ENCODE results near the gene HLA-DPA1.
A peak's percentile ranks its signal among the peaks of the same experiment; 100 is the strongest.

- TF ChIP-seq CTCF (IDR thresholded peaks at IDR 0.05) (peak; percentile 37 to 57 (median 50)), POLR2A (IDR thresholded peaks at IDR 0.05) (no peak), POLR2AphosphoS5 (IDR thresholded peaks at IDR 0.05) (no peak), EP300 (IDR thresholded peaks at IDR 0.05; ENCODE audit: low read depth) (no peak)
Measured at GRCh38 chr6:33091957-33092356, 18.5 kb upstream of the HLA-DPA1 start.
